Measurements from ENCODE around the gene TRDN.
"Not testable (repeated sequence)": the region's sequence is repeated elsewhere in the genome, so short reads cannot be mapped to it uniquely, and the experiment has no call there.

TRDN gene

DNA sequence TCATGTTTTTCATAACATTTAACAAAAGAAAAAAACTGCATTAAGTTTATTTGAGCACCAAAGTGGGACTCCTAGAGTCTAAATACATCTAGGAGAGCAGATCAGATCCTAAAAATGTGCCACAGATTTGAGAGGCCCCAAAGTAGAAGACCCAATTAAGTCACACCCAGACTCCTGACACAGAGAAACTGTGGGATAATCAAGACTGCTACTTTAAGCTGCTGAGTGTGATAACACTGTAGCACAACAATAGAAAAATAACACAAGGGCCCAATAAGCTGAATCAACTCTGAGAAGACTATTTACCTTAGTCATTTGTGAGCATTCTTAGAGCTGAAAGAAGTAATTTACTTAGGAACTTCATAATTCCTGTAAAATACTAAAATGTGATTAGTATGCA lies 26.0 kb downstream of the TRDN start:
- no peak for TF ChIP-seq POLR2A (IDR thresholded peaks at IDR 0.05; ENCODE audit: low read length)
- no peak for DNase-seq

DNA sequence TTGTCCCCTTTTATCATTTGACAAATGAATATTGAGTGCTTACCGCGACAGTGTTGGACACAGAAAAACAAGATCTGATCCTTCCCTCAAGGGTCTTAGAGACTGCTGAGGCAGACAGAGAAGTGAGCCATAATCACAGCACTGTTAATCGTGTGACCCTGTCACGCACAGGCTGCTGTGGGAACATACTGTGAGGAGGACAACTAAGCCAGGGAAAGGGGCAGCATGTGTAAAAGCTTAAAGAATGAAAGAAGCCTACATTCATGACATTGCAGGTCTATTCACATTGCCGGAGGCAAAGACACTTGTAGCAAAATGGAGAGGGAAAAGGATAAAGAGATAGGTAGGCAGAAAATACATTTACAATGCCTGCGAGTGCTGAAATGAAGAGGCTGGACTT lies 32.7 kb downstream of the TRDN start:
- TF ChIP-seq POLR2A (IDR thresholded peaks at IDR 0.05; ENCODE audit: low read length) (no peak), GATA1 (IDR thresholded peaks at IDR 0.05; ENCODE audit: low read depth, low read length) (no peak)
- DNase-seq: no peak

- no peak for TF ChIP-seq POLR2A (IDR thresholded peaks at IDR 0.05; ENCODE audit: low read length)
- DNase-seq: no peak
Observed at GRCh38 chr6:123598011-123598410, 38.7 kb downstream of the TRDN start.

- no peak for DNase-seq
- TF ChIP-seq GATA1 (IDR thresholded peaks at IDR 0.05; ENCODE audit: low read depth, low read length) (no peak), POLR2A (IDR thresholded peaks at IDR 0.05; ENCODE audit: low read length) (no peak)
Observed at GRCh38 chr6:123594776-123595175, 42.0 kb downstream of the TRDN start.

DNA sequence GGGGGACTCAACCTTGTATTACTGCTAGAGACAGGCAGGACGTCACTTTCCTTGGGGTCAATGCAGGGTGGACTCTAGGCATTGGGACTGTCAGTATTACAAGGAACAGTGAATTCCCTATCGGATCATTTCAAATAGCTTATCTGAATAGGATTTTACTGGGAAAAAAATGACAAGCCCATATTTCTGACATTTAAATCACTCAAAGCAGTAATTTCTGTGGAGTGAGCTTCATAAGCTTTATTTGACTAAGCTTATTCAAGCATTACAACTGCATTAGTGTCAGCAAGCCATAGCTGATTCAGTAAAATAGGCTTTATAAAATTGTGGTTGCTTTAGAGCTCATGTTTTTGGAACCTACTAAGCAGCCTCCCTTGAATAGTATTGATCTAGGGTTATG lies 44.3 kb downstream of the TRDN start:
- no peak for TF ChIP-seq GATA1 (IDR thresholded peaks at IDR 0.05; ENCODE audit: low read depth, low read length)
- TF ChIP-seq POLR2A (IDR thresholded peaks at IDR 0.05; ENCODE audit: low read length): no peak
- no peak for DNase-seq

- DNase-seq: no peak
- TF ChIP-seq POLR2A (IDR thresholded peaks at IDR 0.05; ENCODE audit: low read length) (no peak), GATA1 (IDR thresholded peaks at IDR 0.05; ENCODE audit: low read depth, low read length) (no peak)
Observed at GRCh38 chr6:123589973-123590372, 46.8 kb downstream of the TRDN start.

GRCh38 chr6:123589317-123589716 lies 47.4 kb downstream of the TRDN start:
- TF ChIP-seq POLR2A (IDR thresholded peaks at IDR 0.05; ENCODE audit: low read length): no peak
- no peak for TF ChIP-seq GATA1 (IDR thresholded peaks at IDR 0.05; ENCODE audit: low read depth, low read length)
- DNase-seq: no peak

DNA sequence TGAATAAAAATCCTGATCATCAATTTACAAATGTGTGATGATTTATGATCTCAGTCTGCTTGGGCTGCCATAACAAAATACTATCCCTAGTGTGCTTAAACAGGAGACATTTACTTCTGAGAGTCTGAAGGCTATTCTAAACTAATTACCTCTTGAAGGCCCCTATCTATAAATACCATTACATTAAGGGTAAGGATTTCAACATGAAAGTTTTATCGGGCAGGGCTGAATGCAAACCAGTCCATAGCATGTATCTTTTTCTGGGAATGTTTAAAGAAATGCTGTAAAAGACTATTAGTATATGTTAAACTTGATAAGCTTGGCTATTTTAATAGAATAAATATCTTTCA lies 48.2 kb downstream of the TRDN start:
- no peak for DNase-seq

GRCh38 chr6:123587838-123588545 lies 48.8 kb downstream of the TRDN start:
- TF ChIP-seq GATA1 (IDR thresholded peaks at IDR 0.05; ENCODE audit: low read depth, low read length): no peak
- TF ChIP-seq POLR2A (IDR thresholded peaks at IDR 0.05; ENCODE audit: low read length): no peak
- no peak for DNase-seq

More for the DNA sequence above, 48.2 kb downstream of the TRDN start:
- no peak for TF ChIP-seq GATA1 (IDR thresholded peaks at IDR 0.05; ENCODE audit: low read depth, low read length)
- TF ChIP-seq POLR2A (IDR thresholded peaks at IDR 0.05; ENCODE audit: low read length): no peak

DNA sequence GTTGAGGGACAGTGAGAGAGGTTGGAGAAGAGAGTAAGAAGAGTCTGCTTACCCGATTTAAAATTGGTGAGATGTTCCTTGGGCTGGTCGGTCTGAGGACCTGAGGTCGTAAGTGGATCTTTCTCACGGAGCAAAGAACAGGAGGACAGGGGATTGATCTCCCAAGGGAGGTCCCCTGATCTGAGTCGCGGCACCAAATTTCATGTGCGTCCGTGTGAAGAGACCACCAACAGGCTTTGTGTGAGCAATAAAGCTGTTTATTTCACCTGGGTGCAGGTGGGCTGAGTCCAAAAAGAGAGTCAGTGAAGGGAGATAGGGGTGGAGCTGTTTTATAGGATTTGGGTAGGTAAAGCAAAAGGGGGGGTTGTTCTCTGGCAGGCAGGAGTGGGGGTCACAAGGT lies 49.3 kb downstream of the TRDN start:
- DNase-seq: not testable (repeated sequence)

GRCh38 chr6:123580331-123580730 lies 56.4 kb downstream of the TRDN start:
- DNase-seq: no peak
- no peak for TF ChIP-seq POLR2A (IDR thresholded peaks at IDR 0.05; ENCODE audit: low read length)
- no peak for TF ChIP-seq GATA1 (IDR thresholded peaks at IDR 0.05; ENCODE audit: low read depth, low read length)

- no peak for DNase-seq
- TF ChIP-seq POLR2A (IDR thresholded peaks at IDR 0.05; ENCODE audit: low read length) (no peak), GATA1 (IDR thresholded peaks at IDR 0.05; ENCODE audit: low read depth, low read length) (no peak)
Observed at GRCh38 chr6:123575188-123575587, 61.6 kb downstream of the TRDN start.

DNA sequence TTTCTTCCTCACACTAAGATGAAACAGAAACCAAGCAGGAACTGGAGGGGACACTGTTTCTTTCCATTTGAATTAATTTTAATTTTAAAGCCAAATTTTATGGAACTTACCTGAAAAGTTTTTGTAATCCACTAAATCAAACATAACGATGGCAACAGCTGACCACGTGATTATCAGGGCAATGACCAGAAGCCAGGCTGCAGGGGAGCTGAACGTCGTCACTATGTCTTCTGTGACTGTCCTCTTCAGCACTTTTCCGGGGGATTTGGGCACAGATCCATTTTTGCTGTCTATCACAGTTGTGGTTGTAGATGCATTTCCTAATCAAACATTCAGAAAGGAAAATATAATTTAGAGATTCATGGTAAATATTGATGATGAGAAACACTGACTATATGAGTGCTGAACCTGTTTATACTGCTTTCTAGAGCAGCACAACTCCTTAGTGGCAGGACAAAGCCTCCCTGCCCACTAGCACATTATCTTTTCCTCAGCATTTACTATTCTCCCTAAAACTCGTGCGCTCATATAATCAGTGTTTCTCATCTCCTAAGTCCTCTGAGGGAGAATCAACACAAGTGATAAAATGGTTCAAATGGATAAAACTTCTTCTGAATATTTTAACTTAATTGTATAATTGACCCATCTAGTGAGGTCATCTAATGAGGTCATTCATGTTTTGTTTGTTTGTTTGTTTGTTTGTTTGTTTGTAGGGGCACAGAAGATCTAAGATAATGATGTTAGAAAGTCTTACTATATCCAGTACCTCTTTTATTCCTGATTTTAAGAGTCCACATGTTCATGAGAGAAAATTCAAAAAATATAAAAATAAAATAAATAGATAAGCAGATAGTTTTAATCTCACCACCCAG lies 65.7 kb downstream of the TRDN start:
- TF ChIP-seq GATA1 (IDR thresholded peaks at IDR 0.05; ENCODE audit: low read depth, low read length) (no peak), POLR2A (IDR thresholded peaks at IDR 0.05; ENCODE audit: low read length) (no peak)
- DNase-seq: no peak

GRCh38 chr6:123569575-123569974 lies 67.2 kb downstream of the TRDN start:
- no peak for DNase-seq

DNA sequence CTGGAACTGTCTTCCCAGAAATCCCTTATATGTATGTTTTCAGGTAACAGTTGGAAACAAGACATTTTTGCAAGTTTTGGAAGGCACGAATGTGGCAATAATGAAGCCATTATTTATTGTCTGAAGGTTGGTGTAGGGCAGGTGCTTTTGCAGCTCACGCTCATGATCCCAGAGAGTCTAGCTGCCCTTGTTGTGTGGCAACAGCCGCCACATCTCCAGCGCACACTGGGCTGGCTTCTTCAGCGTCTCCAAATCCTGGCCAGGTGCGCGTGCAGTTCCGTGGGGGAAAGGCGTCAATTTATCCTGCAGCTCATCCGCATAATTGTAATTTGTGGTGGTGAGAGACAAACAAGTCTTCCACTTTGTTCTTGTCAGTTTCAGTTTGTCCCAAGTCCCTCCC lies 71.2 kb downstream of the TRDN start:
- TF ChIP-seq GATA1 (IDR thresholded peaks at IDR 0.05; ENCODE audit: low read depth, low read length) (no peak), POLR2A (IDR thresholded peaks at IDR 0.05; ENCODE audit: low read length) (no peak)
- no peak for DNase-seq

More at GRCh38 chr6:123569575-123569974, 67.2 kb downstream of the TRDN start:
- TF ChIP-seq GATA1 (IDR thresholded peaks at IDR 0.05; ENCODE audit: low read depth, low read length) (no peak), POLR2A (IDR thresholded peaks at IDR 0.05; ENCODE audit: low read length) (no peak)

Measured in erythroblast (primary cell).